PC-9 (cell line): Measurements from ENCODE around the gene GCNT4. TPM values are rescaled to one million over a fixed set of nuclear protein-coding genes. Genes with fewer than 3 reads are reported as not detected.
"Not testable (repeated sequence)": the region's sequence is repeated elsewhere in the genome, so short reads cannot be mapped to it uniquely, and the experiment has no call there.

ENCODE experiments used
- Bru-seq: library from RNA; stranded (reverse); fragments of 400-500 nt; gene quantifications from one replicate; lab custom pipeline; 2021; lab: Mats Ljungman, UMichigan
- BruChase-seq, 2 experiments: library from RNA; stranded (reverse); fragments of 400-500 nt; gene quantifications; one replicate each; lab custom pipeline; 2021; lab: Mats Ljungman, UMichigan
- BruUV-seq: library from RNA; stranded (reverse); fragments of 400-500 nt; replicated peaks from 2 replicates; lab custom pipeline; 2021; lab: Mats Ljungman, UMichigan
- CTCF ChIA-PET: fragments of 300-600 bp; sonication (Branson Sonifier 250); formaldehyde crosslinking; loops from one replicate; lab custom pipeline; 2022; ENCODE audit warnings: antibody characterized with exemption; lab: Charles Lee
- POLR2A ChIA-PET: fragments of 300-600 bp; sonication (Branson Sonifier 250); formaldehyde crosslinking; loops from one replicate; lab custom pipeline; 2022; ENCODE audit warnings: antibody characterized with exemption; ENCODE audit not compliant: unreplicated experiment; lab: Charles Lee
- DNase-seq, 2 experiments: peaks; one replicate each; pipeline versions ENCODE4 v3.0.0 to v3.0.0-alpha.2; 2015 to 2022; ENCODE audit warnings: mixed read lengths in 1 of 2
- H2AFZ ChIP-seq: fragments of 200-600 bp; sonication (generic); 2 replicates; pipeline ENCODE4 v1.8.1; 2017; ENCODE audit warnings: antibody characterized with exemption
- H3F3A ChIP-seq: fragments of 200-600 bp; sonication (generic); 2 replicates; pipeline ENCODE4 v1.8.1; 2017; ENCODE audit warnings: antibody characterized with exemption, mild to moderate bottlenecking, low read depth; ENCODE audit not compliant: insufficient read depth
- H3K27ac ChIP-seq: fragments of 200-600 bp; sonication (generic); 2 replicates; pipeline ENCODE4 v1.6.1; 2016; ENCODE audit warnings: mixed run types
- H3K27me3 ChIP-seq: fragments of 200-600 bp; sonication (generic); 2 replicates; pipeline ENCODE4 v1.6.1; 2016; ENCODE audit warnings: low read depth, mixed run types; ENCODE audit not compliant: insufficient read depth
- H3K36me3 ChIP-seq: fragments of 200-600 bp; sonication (generic); 2 replicates; pipeline ENCODE4 v1.6.1; 2016; ENCODE audit warnings: low read depth, mixed run types
- H3K4me1 ChIP-seq: fragments of 200-600 bp; sonication (generic); replicated peaks from 2 replicates; pipeline ENCODE4 v1.6.1; 2016; ENCODE audit warnings: mixed run types; ENCODE audit not compliant: insufficient read depth
- H3K4me2 ChIP-seq: fragments of 200-600 bp; sonication (generic); 2 replicates; pipeline ENCODE4 v1.6.1; 2017; ENCODE audit warnings: mixed run types
- H3K4me3 ChIP-seq: fragments of 200-600 bp; sonication (generic); 2 replicates; pipeline ENCODE4 v1.6.1; 2016; ENCODE audit warnings: mixed run types
- H3K79me2 ChIP-seq: fragments of 200-600 bp; sonication (generic); 2 replicates; pipeline ENCODE4 v1.6.1; 2017; ENCODE audit warnings: low read depth, mixed run types
- H3K9me2 ChIP-seq: fragments of 200-600 bp; sonication (generic); 2 replicates; pipeline ENCODE4 v1.8.1; 2017; ENCODE audit warnings: mild to moderate bottlenecking; ENCODE audit not compliant: insufficient read depth
- H3K9me3 ChIP-seq: fragments of 200-600 bp; sonication (generic); 2 replicates; pipeline ENCODE4 v1.8.1; 2016; ENCODE audit warnings: low read depth; ENCODE audit not compliant: insufficient read depth
- H4K20me1 ChIP-seq: fragments of 200-600 bp; sonication (generic); 2 replicates; pipeline ENCODE4 v1.8.1; 2017; ENCODE audit not compliant: insufficient read depth
- CTCF ChIP-seq: fragments of 200-600 bp; sonication (generic); conservative IDR thresholded peaks from 2 replicates; pipeline ENCODE4 v1.6.1; 2017; ENCODE audit warnings: mixed run types, antibody characterized with exemption, mild to moderate bottlenecking, moderate library complexity
- EZH2 ChIP-seq: fragments of 200-600 bp; sonication (generic); IDR thresholded peaks from 2 replicates; pipeline ENCODE4 v1.8.0; 2017; ENCODE audit warnings: antibody characterized with exemption, low read depth
- intact Hi-C: fragments of 100-400 bp; cut with micrococcal nuclease; formaldehyde crosslinking; loops from one replicate; pipeline ENCODE4 v1.10.0; 2022; ENCODE audit not compliant: unreplicated experiment
- long read RNA-seq: library from polyadenylated mRNA; stranded (forward); transcript quantifications from one replicate; pipeline ENCODE4 v2.0.0, GENCODE V29; 2022
- total RNA-seq: library from RNA; stranded (reverse); gene quantifications from 2 replicates; pipeline ENCODE4 v1.2.3, GENCODE V29; 2021

The GCNT4 gene
- 1.1 and 1.4 TPM in 2 replicates for total RNA-seq
- Bru-seq, nascent RNA = percentile 53 among the genes with signal in this experiment
- BruChase-seq, experiment 1, labeled RNA remaining after a 2-hour chase = percentile 81 among the genes with signal in this experiment
- BruChase-seq, experiment 2, labeled RNA remaining after a 6-hour chase = percentile 45 among the genes with signal in this experiment
- long read RNA-seq = 0 reads

DNA sequence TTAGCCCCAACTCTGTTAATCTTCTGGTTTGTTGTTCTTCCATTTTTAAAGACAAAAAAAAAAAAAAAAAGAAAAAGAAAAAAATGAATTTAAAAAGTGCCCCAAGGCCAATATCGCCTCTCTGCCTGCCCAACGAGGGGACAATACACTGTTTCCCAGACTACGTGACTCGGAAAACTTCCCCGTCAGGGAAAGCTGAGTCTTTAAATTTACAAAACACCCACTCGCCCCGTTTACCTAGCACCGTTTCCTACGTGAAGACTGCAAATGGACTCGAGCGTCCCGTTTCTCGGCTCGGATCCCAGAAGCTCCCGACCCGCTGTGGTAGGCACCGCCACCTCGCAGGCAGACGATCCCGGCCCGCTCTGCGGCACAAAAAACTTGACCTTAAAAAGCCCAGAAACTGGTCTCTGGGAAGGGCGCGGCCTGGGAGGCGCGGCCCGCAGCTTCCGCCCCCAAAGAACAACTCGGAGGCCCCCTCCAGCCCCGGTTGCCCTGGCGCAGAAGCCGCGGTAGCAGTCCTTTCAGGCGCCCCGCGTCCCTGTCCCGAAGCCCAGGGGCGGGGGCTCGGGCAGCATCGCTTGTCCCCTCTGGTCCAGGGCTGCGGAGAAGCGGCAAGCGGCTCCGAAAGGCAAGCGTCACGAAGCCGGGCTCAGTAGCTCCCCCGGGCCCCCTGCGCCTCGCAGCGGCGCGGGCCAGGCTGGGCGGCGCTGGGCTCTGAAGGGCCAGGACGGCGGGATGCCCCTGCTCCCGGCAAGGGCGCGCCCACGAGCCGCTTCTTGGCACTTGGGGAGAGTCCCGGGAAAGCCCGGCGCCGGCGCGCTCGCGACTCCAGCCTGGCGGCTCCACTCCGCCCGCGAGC is at the start of gene GCNT4:
Gene GCNT4, minus strand, starts transcription at position 367 of the 862 bp plus-strand sequence. CDS start 22,521 bp downstream, outside the sequence.
- ChIA-PET POLR2A (no interaction called here), CTCF (interaction anchor here (0.6 kb wide), 1 partner anchor 19 kb away, joined by 3 read pairs; no protein-coding TSS in a partner anchor)
- Histone ChIP-seq H3K27me3 (no peaks in the 10 kb centered on the region), H3K4me2 (peak within 1 kb of the TSS; percentile 75), H3K36me3 (no peaks in the 10 kb centered on the region), H3K4me1 (peaks cover 20% of the 10 kb centered on the region), H3K9me3 (no peaks in the 10 kb centered on the region), H3K9me2 (no peaks in the 10 kb centered on the region), H2AFZ (peak within 1 kb of the TSS; percentile 87), H3F3A (peaks cover 9% of the 10 kb centered on the region; the same call in 1 of the 2 replicates), H4K20me1 (no peaks in the 10 kb centered on the region), H3K79me2 (no peaks in the 10 kb centered on the region), H3K4me3 (peak within 1 kb of the TSS; percentile 72), H3K27ac (no peak within 1 kb of the TSS)
- peak in 1 of 2 experiments; percentile 44 for DNase-seq
- intact Hi-C loops = loop anchor here (1.0 to 10.0 kb wide), 6 partner anchors 105 to 288 kb away; partner anchors contain the start of genes ANKRD31, GFM2, HMGCR and NSA2
- TSS peak; percentile 45 for BruUV-seq
- TF ChIP-seq CTCF (no peak), EZH2 (no peak)

- H2AFZ ChIP-seq, BruUV-seq, POLR2A ChIA-PET, H3K4me2 ChIP-seq, H3K79me2 ChIP-seq, H3K36me3 ChIP-seq, H4K20me1 ChIP-seq, H3K27me3 ChIP-seq, intact Hi-C loops, H3K9me3 ChIP-seq, H3K4me3 ChIP-seq, H3F3A ChIP-seq, H3K27ac ChIP-seq, DNase-seq, H3K9me2 ChIP-seq, CTCF ChIA-PET: not testable (repeated sequence)
- peaks cover 13% of the 10 kb centered on the region; the same call in 1 of the 2 replicates for H3K4me1 ChIP-seq
These were observed 43.6 kb upstream of the GCNT4 start for GRCh38 chr5:75095956-75096355.

DNA sequence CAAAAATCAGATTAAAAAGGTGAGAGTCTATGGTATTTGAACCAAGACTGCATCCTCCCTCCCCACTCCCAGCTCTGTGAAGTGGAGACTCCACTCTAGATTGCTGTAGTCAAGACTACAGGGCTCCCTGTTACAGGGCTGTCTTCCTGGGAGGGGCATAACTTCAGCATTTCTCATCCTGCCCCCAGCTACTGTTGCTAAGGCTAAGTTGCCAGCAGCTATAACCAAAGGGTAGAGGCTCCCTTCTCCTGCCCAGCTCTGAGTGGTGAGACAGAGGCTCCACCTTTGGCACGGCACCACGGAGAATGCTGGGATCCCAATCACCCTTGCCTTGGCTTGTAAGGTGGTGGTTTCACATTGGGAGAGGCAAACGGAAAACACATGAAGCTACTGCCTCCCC is 39.2 kb upstream of the GCNT4 start:
- no peaks in the 10 kb centered on the region for H3K27me3 ChIP-seq
- H2AFZ ChIP-seq = no peak overlapping the region
- ChIA-PET CTCF (no interaction called here), POLR2A (interaction anchor here (0.5 kb wide), 1 partner anchor 78 kb away, joined by 3 read pairs; no protein-coding TSS in a partner anchor)
- H3K79me2 ChIP-seq = no peaks in the 10 kb centered on the region
- no peak overlapping the region for H3K4me2 ChIP-seq
- intact Hi-C loops = no loop called here
- H3F3A ChIP-seq = peaks cover 12% of the 10 kb centered on the region
- no TSS peak for BruUV-seq
- no peak for TF ChIP-seq EZH2
- no peak overlapping the region for H3K27ac ChIP-seq
- no peaks in the 10 kb centered on the region; the same call in 1 of the 2 replicates for H3K9me3 ChIP-seq
- no peaks in the 10 kb centered on the region for H3K9me2 ChIP-seq
- peaks cover 37% of the 10 kb centered on the region for H3K4me1 ChIP-seq
- no peaks in the 10 kb centered on the region for H3K36me3 ChIP-seq
- no peak overlapping the region for H3K4me3 ChIP-seq
- no peaks in the 10 kb centered on the region for H4K20me1 ChIP-seq
- no peak for DNase-seq
